Measurements from ENCODE around the gene NEK1.
"Not testable (repeated sequence)": the region's sequence is repeated elsewhere in the genome, so short reads cannot be mapped to it uniquely, and the experiment has no call there.

NEK1 gene

DNA sequence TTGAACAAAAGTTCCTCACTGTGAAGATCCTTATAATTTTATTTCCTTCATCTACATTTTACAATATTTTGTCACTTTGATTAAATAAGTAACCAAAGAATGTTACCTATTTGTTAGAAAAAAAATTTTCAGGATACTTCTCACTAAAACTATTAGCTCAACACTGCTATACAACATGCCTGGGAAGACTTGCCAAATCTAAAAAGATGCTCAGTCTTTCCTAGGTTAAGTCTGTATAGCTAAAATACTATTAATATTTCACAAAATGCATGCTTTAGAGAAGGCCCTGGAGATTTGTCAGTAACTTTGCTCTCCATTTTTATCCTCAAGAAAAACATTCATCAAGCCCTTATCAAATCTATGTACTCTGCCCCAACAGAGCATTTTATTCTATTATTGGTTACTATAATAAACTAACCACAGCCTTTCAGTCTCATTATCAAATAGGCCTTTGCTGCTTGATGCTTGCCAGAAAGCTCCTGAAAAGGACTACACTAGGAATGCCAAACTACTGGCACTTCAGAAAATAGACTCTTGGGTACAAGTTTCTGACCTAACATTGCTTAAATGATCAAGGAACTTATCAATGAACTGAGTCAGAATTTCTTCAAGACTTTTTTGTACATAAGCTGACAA is 17.7 kb downstream of the NEK1 start:
- DNase-seq: no peak

DNA sequence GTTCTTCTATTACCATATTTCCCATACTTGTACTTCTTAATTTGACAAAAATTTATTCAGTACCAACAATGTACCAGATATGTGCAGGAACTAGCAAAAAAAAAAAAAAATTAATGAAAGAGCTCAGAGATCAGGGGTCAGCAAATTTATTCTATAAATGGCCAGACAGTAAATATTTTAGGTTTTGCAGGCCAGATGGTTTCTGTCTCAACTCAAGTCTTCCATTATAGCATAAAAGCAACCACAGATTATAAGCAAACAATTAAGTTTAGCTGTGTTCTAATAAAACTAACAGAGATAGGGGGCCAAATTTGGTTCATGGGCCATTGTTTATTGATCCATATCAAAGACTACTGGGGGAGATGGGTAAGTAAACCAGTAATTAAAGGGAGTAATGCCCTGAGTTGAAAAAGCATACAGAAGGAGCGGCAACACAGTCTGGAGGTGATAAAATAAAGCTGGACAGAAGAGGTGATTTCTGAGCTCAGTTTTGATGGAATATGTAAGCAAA is 19.3 kb downstream of the NEK1 start:
- DNase-seq: no peak

DNA sequence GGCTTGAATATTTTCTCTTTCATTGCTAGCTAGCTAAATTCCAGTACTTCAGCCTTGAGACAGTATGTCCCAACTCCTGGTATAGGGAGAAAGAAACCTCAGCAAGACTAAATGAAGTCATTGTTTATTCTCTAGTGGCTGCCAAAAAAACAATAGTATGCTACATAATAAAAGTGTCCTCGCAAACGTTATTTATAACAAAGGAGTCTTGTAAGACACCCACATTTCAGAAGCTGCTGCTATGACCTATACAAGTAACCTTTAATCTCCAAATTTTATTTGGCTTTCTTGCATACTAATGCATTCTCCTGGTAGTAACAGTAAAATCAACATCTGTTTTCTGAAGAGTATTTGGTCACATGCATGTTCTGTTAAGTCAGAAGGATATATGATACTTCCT is 28.8 kb downstream of the NEK1 start:
- DNase-seq: no peak

DNA sequence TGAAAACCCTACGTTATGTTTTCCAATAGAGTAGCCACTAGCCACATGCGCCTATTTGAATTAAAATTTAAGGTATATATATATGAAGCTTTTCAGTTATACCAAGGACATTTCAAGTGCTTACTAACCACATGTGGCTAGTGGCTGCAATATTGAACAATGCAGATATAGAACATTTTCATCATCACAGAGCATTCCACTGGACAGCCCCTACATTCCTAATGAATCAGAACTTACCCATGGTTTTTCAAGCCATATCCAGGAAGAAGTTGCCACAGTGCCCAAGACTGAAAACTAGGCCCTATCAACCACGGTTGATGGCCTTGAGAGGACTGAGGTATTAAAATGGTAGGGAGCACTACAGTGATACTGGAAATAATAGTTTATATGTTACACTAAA is 29.7 kb downstream of the NEK1 start:
- no peak for DNase-seq

DNA sequence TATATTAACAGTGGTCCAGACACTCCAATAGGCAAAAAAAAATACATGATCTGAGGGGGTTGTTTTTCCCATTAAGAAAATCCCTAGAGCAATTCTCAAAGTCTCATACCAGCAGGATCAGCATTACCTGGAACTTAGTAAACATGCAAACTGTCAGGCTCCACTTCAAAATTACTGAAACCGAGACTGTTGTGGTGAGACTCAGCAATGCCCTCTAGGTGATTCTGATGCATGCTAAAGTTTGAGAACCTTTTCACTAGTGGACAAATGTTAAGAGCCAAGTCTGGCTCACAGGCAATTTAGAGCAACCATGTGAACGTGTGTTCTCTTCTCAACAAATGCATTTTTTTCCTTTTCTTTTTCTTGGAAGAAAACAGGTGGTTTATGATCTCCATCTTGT is 30.2 kb downstream of the NEK1 start:
- peak in 1 of 5 experiments; percentile 65 for DNase-seq

DNA sequence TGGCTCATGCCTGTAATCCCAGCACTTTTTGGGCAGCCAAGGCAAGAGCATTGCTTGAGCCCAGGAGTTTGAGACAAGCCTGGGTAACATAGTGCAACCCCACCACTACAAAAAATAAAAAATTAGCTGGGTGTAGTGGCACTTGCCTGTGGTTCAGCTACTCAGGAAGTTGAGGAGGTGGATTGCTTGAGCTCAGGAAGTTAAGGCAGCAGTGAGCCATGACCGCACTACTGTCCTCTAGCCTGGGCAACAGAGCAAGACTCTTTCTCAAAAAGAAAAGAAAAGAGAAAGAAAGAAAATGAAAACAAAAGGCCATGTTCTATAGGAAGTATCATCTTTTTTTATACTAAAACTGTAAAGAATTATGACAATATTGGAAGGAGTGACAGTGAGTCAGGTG is 38.5 kb downstream of the NEK1 start:
- DNase-seq: peak in 1 of 5 experiments; percentile 6

DNA sequence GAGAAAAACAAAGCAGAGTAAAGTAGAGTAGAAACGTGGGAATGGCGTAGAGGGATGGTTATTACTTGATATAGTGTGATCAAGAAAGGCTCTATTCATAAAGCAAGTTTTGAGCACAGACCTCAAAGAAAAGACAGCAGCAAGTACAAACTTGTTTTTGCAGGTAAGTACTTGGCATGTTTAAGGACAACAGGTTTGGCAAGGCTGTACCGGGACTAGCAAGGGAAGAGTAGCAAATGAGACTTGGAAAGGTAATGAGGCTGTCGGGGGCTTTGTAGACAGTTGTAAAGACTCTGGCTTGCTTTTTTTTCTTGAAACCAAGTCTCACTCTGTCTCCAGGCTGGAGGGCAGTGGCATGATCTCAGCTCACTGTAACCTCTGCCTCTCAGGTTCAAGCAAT is 40.9 kb downstream of the NEK1 start:
- DNase-seq: no peak

DNA sequence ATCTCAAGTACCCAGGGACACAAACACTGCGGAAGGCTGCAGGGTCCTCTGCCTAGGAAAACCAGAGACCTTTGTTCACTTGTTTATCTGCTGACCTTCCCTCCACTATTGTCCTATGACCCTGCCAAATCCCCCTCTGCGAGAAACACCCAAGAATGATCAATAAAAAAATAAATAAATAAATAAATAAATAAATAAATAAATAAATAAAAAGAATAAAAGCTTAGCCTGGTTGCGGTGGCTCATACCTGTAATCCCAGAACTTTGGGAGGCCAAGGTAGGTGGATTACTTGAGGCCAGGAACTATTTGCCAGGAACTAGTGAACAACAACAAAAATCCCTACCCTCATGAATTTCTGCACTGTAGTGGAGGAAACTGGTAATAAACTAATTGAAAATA is 41.4 kb downstream of the NEK1 start:
- not testable (repeated sequence) for DNase-seq

DNA sequence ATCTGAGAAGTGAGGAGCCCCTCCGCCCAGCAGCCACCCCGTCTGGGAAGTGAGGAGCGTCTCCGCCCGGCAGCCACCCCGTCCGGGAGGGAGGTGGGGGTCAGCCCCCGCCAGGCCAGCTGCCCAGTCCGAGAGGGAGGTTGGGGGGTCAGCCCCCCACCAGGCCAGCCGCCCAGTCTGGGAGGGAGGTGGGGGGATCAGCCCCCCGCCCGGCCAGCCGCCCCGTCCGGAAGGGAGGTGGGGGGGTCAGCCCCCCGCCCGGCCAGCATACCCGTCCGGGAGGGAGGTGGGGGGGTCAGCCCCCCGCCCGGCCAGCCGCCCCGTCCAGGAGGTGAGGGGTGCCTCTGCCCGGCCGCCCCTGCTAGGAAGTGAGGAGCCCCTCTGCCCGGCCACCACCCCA is 42.1 kb downstream of the NEK1 start:
- DNase-seq: not testable (repeated sequence)

DNA sequence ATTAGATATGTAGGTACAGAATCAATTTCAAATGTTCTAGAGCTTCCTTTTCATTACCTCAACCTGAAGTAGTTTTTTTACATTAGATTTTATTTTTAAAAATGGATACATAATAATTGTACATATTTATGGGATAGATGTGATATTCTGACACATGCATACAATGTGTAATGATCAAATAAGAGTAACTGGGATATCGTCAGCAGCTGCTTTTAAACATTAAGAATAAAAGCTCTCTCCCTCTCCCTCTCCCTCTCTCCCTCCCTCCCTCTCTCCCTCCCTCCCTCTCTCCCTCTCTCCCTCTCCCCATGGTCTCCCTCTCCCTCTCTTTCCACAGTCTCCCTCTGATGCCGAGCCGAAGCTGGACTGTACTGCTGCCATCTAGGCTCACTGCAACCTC is 43.2 kb downstream of the NEK1 start:
- not testable (repeated sequence) for DNase-seq

DNA sequence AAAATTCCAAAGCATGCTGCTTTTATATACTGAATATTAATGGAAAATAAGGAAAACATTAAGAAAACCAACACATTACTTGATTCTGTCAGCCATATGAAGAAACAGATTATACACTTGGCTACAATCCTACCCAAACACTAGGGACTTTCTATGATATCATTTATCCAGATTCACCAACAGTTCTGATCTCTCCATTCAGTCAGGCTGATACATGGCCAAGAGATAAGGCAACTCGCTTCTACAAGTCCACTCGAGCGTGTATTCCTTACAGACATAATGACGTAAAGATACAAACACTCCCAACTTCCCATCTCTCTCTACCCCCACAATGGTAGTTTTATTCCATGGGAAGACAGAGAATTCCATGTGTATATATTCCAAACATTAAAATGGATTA is 44.5 kb downstream of the NEK1 start:
- DNase-seq: no peak

DNA sequence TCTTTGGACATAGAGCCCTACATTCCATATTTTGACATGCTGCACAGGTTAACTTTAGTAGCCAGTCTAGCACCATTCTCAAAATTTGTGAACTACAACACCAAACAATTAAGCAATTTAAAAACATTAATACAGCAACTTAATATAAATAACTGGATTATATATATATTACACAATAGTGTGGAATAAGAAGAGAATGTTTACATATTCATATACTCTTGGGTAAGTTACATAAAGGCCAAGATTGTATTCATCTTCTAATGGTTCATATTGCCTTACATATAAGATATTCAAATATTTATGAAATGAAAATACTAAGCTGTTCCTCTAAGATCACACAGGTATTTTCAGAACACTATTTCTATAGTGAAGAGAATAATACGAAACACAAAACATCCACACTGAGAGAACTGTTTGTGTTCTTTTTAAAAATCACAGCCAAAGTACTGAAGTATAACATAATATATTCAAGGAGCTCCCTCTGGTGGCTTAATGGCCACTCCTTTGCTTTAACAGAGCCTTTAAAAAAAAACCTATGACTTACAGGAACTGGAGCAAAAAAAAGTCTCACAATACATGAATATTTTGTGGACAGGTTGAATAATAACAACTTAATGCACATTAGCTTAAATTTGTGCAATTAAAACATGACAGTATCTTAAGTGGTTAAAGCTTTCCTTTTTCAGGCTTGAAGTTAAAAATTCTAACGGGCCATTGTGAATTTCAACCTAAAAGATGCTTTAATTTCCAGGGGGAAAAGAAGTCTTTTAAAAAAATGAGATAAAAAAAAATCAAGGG is 46.2 kb downstream of the NEK1 start:
- DNase-seq: peak in 1 of 5 experiments; percentile 58

DNA sequence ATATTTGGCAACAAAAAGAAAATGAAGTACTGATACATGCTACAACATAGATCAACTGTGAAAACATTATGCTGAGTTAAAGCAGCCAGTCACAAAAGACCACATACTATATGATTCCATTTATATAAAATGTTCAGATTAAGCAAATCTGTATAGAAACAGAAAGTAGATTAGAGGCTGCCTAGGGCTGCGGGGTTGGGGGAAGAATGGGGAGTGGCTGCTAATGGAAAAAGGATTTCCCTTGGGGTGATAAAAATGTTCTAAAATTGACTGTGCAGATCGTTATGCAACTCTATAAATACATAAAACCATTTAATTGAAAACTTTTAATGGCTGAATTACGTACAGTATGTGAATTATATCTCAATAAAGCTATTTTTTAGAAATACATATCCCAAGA is 46.8 kb downstream of the NEK1 start:
- no peak for DNase-seq

DNA sequence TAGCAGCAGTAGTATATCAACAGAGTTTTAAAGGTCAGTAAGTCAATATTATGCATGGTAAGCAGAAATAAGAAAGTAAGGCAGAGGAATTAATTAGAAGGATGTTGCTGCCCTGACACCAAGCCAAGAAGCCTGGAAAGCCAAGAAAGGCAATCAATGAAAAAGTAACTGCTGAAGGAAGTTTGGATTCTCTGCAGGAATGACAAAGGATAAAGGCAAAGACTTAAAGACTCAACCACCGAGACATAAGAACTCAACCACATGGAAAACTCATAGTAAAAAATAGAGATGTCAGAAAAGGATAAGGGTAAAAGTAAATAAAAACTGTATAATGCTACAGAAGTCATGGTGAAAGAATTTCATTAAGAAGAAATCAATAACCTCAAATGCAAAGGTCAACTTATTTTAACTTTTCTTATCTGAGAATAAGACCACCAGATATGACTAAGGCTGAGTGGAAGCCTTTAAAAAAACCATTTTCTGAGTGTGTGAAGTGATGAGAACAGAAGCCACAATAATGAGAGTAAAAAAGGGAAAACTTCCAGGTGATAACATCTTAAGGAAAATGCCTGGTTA is 55.2 kb downstream of the NEK1 start:
- no peak for DNase-seq

DNA sequence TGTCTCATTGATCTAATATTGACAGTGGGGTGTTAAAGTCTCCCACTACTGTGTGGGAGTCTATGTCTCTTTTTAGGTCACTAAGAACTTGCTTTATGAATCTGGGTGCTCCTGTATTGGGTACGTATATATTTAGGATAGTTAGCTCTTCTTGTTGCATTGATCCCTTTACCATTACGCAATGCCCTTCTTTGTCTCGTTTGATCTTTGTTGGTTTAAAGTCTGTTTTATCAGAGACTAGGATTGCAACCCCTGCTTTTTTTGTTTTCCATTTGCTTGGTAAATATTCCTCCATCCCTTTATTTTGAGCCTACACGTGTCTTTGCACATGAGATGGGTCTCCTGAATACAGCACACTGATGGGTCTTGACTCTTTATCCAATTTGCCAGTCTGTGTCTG is 65.8 kb downstream of the NEK1 start:
- not testable (repeated sequence) for DNase-seq

DNA sequence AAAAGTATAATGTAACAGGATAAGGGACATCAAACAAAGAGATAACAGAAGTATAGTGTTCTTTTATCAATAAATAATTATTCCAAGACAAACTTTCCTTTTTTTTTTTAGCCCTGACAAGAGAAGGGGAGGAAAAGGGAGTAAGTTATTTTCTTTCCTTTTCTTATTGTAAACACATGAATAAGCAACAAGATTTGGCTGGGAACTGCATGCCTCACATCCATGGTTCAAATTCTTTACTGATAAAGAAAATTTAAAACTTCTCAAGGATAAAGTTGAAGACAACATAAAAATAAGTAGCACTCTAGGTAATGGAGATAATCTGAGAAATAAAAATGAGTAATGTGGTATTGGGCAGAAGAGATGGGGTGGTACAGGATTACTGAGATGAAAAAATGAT is 71.6 kb downstream of the NEK1 start:
- DNase-seq: no peak

DNA sequence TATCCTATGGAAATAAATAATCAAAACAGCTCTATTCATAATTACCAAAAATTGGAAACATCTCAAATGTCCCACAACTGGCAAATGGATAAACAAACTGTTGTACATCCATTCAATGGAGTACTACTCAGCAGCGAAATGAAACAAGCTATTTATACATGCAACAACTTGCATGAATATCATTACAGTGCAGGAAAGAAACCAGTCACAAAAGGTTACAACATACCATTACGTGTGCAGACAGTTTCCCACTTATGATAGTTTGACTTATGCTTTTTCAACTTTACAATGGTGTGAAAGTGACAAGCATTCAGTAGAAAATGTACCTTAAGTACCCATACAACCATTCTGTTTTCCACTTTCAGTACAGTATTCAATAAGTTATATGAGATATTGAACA is 82.3 kb downstream of the NEK1 start:
- no peak for DNase-seq

DNA sequence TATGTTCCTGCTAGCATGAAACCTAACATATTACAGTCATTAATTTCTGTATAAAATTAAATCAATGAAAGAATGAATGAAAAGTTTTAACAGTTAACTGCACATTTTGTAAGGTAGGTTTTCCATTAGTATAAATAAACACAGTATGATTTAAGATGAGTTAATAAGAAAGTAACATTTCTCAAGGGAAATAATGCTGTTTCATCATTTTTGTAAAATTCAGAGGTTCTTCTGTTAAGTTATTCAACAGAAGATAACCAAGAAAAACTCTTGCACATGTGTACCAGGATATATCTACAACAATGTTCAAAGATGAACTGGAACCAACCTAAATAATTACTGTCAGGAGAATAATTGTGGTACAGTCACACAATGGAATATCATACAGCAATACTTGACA is 88.6 kb downstream of the NEK1 start:
- no peak for DNase-seq

DNA sequence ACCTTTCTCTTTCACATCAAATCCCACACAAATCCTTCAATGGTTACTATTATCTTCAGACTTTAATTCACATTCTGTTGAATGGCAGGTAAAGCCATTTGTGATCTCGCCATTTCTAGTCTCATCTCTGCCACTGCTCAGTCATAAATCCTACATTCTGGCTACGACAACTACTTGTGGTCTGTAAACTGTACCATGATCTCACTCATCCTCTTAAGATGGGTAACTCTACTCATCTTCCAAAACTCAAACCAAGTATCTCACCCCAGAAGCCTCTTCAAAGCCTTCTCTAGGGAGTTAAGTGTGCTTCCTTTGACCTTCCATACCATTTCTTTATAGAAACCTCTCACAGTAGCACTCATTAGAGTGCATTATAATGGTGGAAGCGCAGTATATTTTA is 101.8 kb downstream of the NEK1 start:
- DNase-seq: peak in 1 of 5 experiments; percentile 9

DNA sequence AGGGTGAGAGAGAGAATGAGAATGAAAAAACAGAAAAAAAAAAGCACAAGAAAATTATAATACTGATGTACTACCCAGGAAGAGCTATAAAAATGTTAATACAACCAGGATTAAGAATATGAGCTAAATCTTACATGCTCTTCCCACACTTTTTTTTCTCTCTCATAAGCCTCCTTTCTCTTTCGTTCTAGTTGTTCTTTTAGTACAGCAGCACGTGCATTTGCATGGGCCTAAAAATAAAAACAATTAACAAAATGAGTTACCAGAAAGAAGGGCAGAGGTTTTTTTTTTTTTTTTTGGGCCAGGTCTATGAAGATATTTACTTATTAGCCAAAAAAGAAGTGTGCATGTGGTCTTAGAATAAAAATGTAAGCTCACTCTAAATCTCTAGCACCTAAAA is 105.5 kb downstream of the NEK1 start:
- DNase-seq: no peak

DNA sequence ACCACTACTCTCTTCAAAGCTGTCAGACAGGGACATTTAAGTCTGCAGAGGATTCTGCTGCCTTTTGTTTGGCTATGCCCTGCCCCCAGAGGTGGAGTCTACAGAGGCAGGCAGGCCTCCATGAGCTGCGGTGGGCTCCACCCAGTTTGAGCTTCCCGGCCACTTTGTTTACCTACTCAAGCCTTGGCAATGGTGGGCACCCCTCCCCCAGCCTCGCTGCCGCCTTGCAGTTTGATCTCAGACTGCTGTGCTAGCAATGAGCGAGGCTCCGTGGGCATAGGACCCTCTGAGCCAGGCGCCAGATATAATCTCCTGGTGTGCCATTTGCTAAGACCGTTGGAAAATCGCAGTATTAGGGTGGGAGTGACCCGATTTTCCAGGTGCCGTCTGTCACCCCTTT is 112.5 kb downstream of the NEK1 start:
- DNase-seq: not testable (repeated sequence)

DNA sequence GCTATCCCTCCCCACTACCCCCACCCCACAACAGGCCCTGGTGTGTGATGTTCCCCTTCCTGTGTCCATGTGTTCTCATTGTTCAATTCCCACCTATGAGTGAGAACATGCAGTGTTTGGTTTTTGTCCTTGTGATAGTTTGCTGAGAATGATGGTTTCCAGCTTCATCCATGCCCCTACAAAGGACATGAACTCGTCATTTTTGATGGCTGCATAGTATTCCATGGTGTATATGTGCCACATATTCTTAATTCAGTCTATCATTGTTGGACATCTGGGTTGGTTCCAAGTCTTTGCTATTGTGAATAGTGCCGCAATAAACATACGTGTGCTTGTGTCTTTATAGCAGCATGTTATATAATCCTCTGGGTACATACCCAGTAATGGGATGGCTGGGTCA is 118.1 kb downstream of the NEK1 start:
- not testable (repeated sequence) for DNase-seq

DNA sequence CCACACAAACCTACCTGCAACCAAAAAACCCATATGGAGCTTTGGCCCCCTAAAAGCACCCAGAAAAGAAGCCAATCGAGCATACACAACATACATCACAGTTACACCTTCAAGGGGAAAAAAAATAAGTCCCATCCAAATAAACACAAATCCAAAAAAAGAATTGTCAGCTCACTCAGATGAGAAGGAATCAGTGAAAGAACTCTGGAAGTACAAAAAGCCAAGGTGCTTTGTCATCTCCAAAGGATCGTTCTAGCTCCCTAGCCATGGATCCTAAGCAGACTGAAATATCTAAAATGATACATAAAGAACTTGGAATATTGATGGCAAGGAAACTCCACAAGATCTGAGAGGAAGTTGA is 119.2 kb downstream of the NEK1 start:
- no peak for DNase-seq

Measured in T-helper 2 cell (primary cell).